T-cell (primary cell): Measurements from ENCODE around the gene FILIP1L. TPM values are rescaled to one million over a fixed set of nuclear protein-coding genes. Genes with fewer than 3 reads are reported as not detected.

Experiments
- ATAC-seq, 4 experiments: fragments of 200-7000 bp in 3 of 4; fragments of 150-1000 bp in 1 of 4; cut with Tn5 transposase; replicated peaks in 1 of 4; 1 replicate in 3 of 4; 2 replicates in 1 of 4; pipeline ENCODE4 v1.10.0; 2021; ENCODE audit warnings: moderate library complexity in 3 of 4, mild to moderate bottlenecking in 2 of 4, moderate number of reproducible peaks in 1 of 4
- CTCF ChIA-PET, 2 donors: fragments of 300-600 bp; sonication (Branson Sonifier 250); formaldehyde crosslinking; loops; one replicate each; lab custom pipeline; 2022; ENCODE audit warnings: antibody characterized with exemption in 2 of 2; lab: Charles Lee
- POLR2A ChIA-PET, 2 donors: fragments of 300-600 bp; sonication (Branson Sonifier 250); formaldehyde crosslinking; loops; one replicate each; lab custom pipeline; 2022; ENCODE audit warnings: antibody characterized with exemption in 2 of 2; lab: Charles Lee
- DNase-seq, 35 experiments: peaks; one replicate each; pipeline versions ENCODE4 v3.0.0 to v3.0.0-alpha.2; 2013 to 2023
- H3K27ac ChIP-seq: one replicate; pipeline ENCODE4 v1.5.1; 2013; ENCODE audit warnings: low read length
- H3K27me3 ChIP-seq, 2 experiments: replicated peaks in 1 of 2; 1 replicate in 1 of 2; 2 replicates in 1 of 2; pipeline versions ENCODE4 v1.6.1 to v1.7.0; 2013; ENCODE audit warnings: low read length in 1 of 2, mixed read lengths in 1 of 2; ENCODE audit not compliant: control insufficient read depth in 2 of 2, insufficient read depth in 2 of 2; ENCODE audit errors: extremely low read depth in 1 of 2
- H3K36me3 ChIP-seq, 2 donors: 1 replicate in 1 of 2; 2 replicates in 1 of 2; pipeline versions ENCODE4 v1.6.1 to v1.7.0; 2013; ENCODE audit warnings: low read length in 1 of 2; ENCODE audit not compliant: control insufficient read depth in 2 of 2, insufficient read depth in 1 of 2; ENCODE audit errors: extremely low read depth in 1 of 2
- H3K4me1 ChIP-seq, 2 experiments: 1 replicate in 1 of 2; 2 replicates in 1 of 2; pipeline versions ENCODE4 v1.6.1 to v1.7.0; 2013; ENCODE audit warnings: low read length in 2 of 2, mixed read lengths in 1 of 2; ENCODE audit not compliant: insufficient read depth in 2 of 2, control insufficient read depth in 1 of 2; ENCODE audit errors: extremely low read depth in 1 of 2
- H3K4me3 ChIP-seq, 2 donors: 1 replicate in 1 of 2; 2 replicates in 1 of 2; pipeline versions ENCODE4 v1.5.1 to v1.7.0; 2013; ENCODE audit warnings: mild to moderate bottlenecking in 2 of 2, low read length in 1 of 2, moderate library complexity in 1 of 2; ENCODE audit not compliant: control insufficient read depth in 1 of 2; ENCODE audit errors: extremely low read depth in 1 of 2
- H3K9me3 ChIP-seq: 2 replicates; pipeline ENCODE4 v1.7.0; 2013
- H3K27ac Mint-ChIP-seq, 2 donors: one replicate each; pipeline ENCODE4 v1.8.0; 2020 to 2021; ENCODE audit warnings: mild to moderate bottlenecking in 2 of 2, mixed read lengths in 2 of 2
- H3K27me3 Mint-ChIP-seq, 2 donors: one replicate each; pipeline ENCODE4 v1.8.0; 2021 to 2022; ENCODE audit warnings: mixed read lengths in 2 of 2
- H3K36me3 Mint-ChIP-seq: one replicate; pipeline ENCODE4 v1.8.0; 2021; ENCODE audit warnings: mixed read lengths
- H3K4me1 Mint-ChIP-seq, 3 donors: one replicate each; pipeline ENCODE4 v1.8.0; 2020 to 2022; ENCODE audit warnings: mixed read lengths in 3 of 3, mild to moderate bottlenecking in 1 of 3
- H3K4me3 Mint-ChIP-seq, 3 donors: one replicate each; pipeline ENCODE4 v1.8.0; 2020 to 2022; ENCODE audit warnings: mild to moderate bottlenecking in 3 of 3, mixed read lengths in 3 of 3, moderate library complexity in 3 of 3
- H3K9me3 Mint-ChIP-seq, 3 donors: one replicate each; pipeline ENCODE4 v1.8.0; 2020 to 2022; ENCODE audit warnings: mixed read lengths in 3 of 3
- WGBS: methylation state at CpG from one replicate; pipeline ENCODE4 v1.1.5; 2013; ENCODE audit warnings: missing lambda C conversion rate; ENCODE audit not compliant: insufficient coverage; 5-methylcytosine and 5-hydroxymethylcytosine counted together
- total RNA-seq, 35 experiments: library from RNA in 6 of 35; stranded (reverse) in 6 of 35; fragments of 120-200 nt in 1 of 35; gene quantifications; one replicate each; pipeline versions ENCODE4 v1.2.1 to v1.2.4 and lab custom pipeline; 2013 to 2026

The FILIP1L gene
- total RNA-seq, 5 donors from 2014 or later (not counting 1 experiment from before 2014, with no cell fraction given): 0.10 to 0.38 (median 0.27) TPM; not detected in 1

- 100% methylated on average over 1 of the region's 4 CpGs for WGBS
- DNase-seq (no peak), ATAC-seq (no peak)
- no peaks in the 10 kb centered on the region for H3K27me3 ChIP-seq
- H3K27me3 Mint-ChIP-seq: no peaks in the 10 kb centered on the region
- no peaks in the 10 kb centered on the region for H3K36me3 ChIP-seq
- H3K4me1 ChIP-seq: no peaks in the 10 kb centered on the region
- CTCF ChIA-PET: no interaction called here
- no peak overlapping the region for H3K4me3 ChIP-seq
- no peak overlapping the region for H3K4me3 Mint-ChIP-seq
- no peaks in the 10 kb centered on the region for H3K9me3 ChIP-seq
- POLR2A ChIA-PET: no interaction called here
- no peak overlapping the region for H3K27ac Mint-ChIP-seq
- peaks cover 14% of the 10 kb centered on the region for H3K36me3 Mint-ChIP-seq
- H3K9me3 Mint-ChIP-seq: peaks cover 0 to 4% (median 0%) of the 10 kb centered on the region in 3 donors
- H3K27ac ChIP-seq: no peak overlapping the region
- peaks cover 0 to 12% (median 6%) of the 10 kb centered on the region in 3 donors for H3K4me1 Mint-ChIP-seq
These were observed 110.4 kb downstream of the FILIP1L start for GRCh38 chr3:100003609-100004503.

DNA sequence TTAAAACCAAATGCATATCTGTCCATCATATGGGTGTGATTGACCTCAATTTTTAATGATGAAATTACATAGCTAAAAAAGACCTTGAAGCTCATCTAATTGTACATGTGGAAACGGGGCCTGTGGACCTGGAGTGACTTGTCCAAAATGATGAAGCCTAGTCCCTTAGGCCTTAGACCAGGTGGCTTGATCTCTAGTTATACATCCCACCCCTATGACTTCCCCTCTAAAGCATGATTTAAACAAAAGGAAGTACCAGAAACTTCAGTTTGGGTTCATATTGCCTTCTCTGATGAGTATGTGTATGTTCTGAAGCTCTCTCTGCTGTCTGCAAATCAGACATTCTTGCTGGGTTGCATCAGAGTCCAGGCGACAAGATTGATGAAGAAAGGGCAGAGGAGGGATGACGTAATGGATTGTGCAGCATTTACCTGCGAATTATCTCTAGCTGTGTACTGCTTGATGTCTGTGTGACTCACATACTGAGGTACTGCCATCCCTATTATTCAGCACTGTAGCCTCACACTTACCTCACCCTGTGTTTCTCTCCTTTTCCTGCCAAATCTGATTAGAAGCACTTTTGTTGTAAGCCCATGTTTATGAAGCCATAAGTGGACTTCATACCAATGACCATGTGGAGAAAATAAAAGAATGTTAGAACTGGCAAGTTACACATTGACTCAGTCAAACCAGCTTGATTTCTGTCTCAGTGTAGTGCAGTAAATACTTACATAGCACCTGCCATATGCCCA lies 111.5 kb downstream of the FILIP1L start:
- POLR2A ChIA-PET: no interaction called here
- Mint-ChIP-seq H3K9me3 (peaks cover 0 to 5% (median 3%) of the 10 kb centered on the region in 3 donors), H3K27ac (no peak overlapping the region), H3K36me3 (peaks cover 16% of the 10 kb centered on the region), H3K27me3 (no peaks in the 10 kb centered on the region), H3K4me1 (peaks cover 0 to 13% (median 6%) of the 10 kb centered on the region in 3 donors), H3K4me3 (no peak overlapping the region)
- Histone ChIP-seq H3K9me3 (no peaks in the 10 kb centered on the region), H3K4me1 (no peaks in the 10 kb centered on the region), H3K36me3 (no peaks in the 10 kb centered on the region), H3K27me3 (no peaks in the 10 kb centered on the region), H3K4me3 (no peak overlapping the region), H3K27ac (no peak overlapping the region)
- no peak for DNase-seq
- no peak for ATAC-seq
- CTCF ChIA-PET: interaction anchor here in 1 of 2 donors (0.5 kb wide), 1 partner anchor 15 kb away, joined by 5 read pairs; no protein-coding TSS in a partner anchor
- WGBS: 100% methylated on average over 1 of the region's 4 CpGs

DNA sequence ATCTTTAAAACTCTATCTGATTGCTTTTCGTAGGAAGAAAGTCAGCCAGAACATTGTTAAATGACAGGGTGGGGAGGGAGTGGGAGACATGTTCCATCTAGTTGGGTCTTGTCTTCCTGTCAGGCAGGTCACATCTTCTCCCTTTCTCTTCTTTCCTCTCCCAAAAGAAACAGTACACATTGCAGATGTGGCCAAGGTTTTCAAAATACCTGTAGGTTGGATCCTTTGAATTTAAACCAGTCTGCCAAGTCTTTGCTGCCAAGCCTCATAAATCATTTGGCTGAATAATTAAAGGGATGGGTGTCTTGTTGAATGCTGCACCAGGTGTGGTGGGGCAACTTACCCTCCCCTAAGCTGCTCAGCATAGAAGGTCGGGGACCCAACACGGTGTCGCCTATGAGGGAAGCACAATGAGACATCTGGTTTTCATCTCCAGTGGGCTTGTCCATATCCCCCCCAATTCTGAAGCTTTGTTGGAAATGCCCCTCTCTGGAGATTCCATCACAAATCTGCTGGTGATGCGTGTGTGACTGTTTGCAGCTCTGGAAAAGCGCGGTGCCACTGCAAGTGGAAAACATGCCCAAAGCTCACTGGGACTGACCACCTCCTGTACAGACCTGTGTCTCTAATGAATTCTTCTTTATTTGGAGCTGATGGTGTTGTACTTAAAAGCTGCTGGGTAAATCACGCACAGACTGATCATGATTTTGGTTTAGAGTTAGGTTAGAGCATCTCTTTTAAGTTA lies 112.6 kb downstream of the FILIP1L start:
- POLR2A ChIA-PET: no interaction called here
- no peaks in the 10 kb centered on the region for H3K27me3 ChIP-seq

DNA sequence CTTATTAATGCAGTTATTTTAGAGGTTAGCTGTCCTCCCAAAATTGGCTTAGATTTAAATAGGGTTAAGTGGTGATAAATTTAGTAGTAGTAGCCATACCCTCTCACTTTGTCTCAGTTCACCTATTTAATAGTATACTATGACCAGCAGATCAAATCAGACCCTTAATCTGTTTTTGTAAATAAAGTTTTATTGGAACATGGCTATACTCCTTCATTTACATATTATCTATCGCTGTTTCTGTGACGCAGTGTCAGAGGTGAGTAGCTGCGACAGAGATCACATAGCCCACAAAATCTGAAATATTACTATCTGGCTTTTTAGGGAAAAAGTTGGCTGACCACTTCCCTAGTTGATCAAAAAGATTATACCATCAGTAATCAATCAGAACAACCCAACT lies 113.2 kb downstream of the FILIP1L start:
- Mint-ChIP-seq H3K9me3 (peaks cover 2 to 9% (median 7%) of the 10 kb centered on the region in 3 donors), H3K27me3 (no peaks in the 10 kb centered on the region), H3K27ac (no peak overlapping the region), H3K4me3 (no peak overlapping the region), H3K36me3 (peaks cover 20% of the 10 kb centered on the region), H3K4me1 (peaks cover 0 to 15% (median 2%) of the 10 kb centered on the region in 3 donors)
- no CpG with 5 or more reads among the region's 3 CpGs for WGBS
- no peaks in the 10 kb centered on the region for H3K36me3 ChIP-seq
- no peaks in the 10 kb centered on the region for H3K9me3 ChIP-seq
- no peak overlapping the region for H3K4me3 ChIP-seq
- ATAC-seq (no peak), DNase-seq (no peak)
- CTCF ChIA-PET: interaction anchor here in 1 of 2 donors (0.6 kb wide), 1 partner anchor 231 kb away, joined by 3 read pairs; no protein-coding TSS in a partner anchor
- H3K4me1 ChIP-seq: no peaks in the 10 kb centered on the region
- no peaks in the 10 kb centered on the region for H3K27me3 ChIP-seq
- no peak overlapping the region for H3K27ac ChIP-seq
- POLR2A ChIA-PET: no interaction called here

More for the DNA sequence above, 112.6 kb downstream of the FILIP1L start:
- H3K9me3 ChIP-seq: no peaks in the 10 kb centered on the region
- Mint-ChIP-seq H3K9me3 (peaks cover 0 to 5% (median 3%) of the 10 kb centered on the region in 3 donors), H3K4me3 (no peak overlapping the region), H3K4me1 (peaks cover 0 to 13% (median 6%) of the 10 kb centered on the region in 3 donors), H3K27ac (no peak overlapping the region), H3K27me3 (no peaks in the 10 kb centered on the region), H3K36me3 (peaks cover 16% of the 10 kb centered on the region)
- H3K36me3 ChIP-seq: no peaks in the 10 kb centered on the region
- DNase-seq (no peak), ATAC-seq (no peak)
- CTCF ChIA-PET: interaction anchor here in 1 of 2 donors (0.5 kb wide), 1 partner anchor 14 kb away, joined by 5 read pairs; no protein-coding TSS in a partner anchor
- H3K4me3 ChIP-seq: no peak overlapping the region
- no peaks in the 10 kb centered on the region for H3K4me1 ChIP-seq
- WGBS: 100% methylated on average over 1 of the region's 8 CpGs
- no peak overlapping the region for H3K27ac ChIP-seq

- no peak overlapping the region for H3K27ac ChIP-seq
- no peaks in the 10 kb centered on the region for H3K36me3 ChIP-seq
- DNase-seq: no peak
- H3K4me1 ChIP-seq: no peaks in the 10 kb centered on the region
- Mint-ChIP-seq H3K36me3 (peaks cover 32% of the 10 kb centered on the region), H3K9me3 (peaks cover 6 to 15% (median 12%) of the 10 kb centered on the region in 3 donors), H3K4me3 (no peak overlapping the region), H3K27me3 (no peaks in the 10 kb centered on the region), H3K4me1 (peaks cover 0 to 17% (median 0%) of the 10 kb centered on the region in 3 donors), H3K27ac (no peak overlapping the region)
- H3K9me3 ChIP-seq: no peaks in the 10 kb centered on the region
- no peaks in the 10 kb centered on the region for H3K27me3 ChIP-seq
- no peak for ATAC-seq
- ChIA-PET POLR2A (no interaction called here), CTCF (interaction anchor here in 1 of 2 donors (1.1 kb wide), 1 partner anchor 11 kb away, joined by 4 read pairs; no protein-coding TSS in a partner anchor)
- H3K4me3 ChIP-seq: no peak overlapping the region
- no CpG with 5 or more reads among the region's 2 CpGs for WGBS
These were observed 114.8 kb downstream of the FILIP1L start for GRCh38 chr3:99999536-99999935.
